Measurements from ENCODE around the gene TSGA10. TPM values are rescaled to one million over a fixed set of nuclear protein-coding genes. Genes with fewer than 3 reads are reported as not detected.
"Not testable (repeated sequence)": the region's sequence is repeated elsewhere in the genome, so short reads cannot be mapped to it uniquely, and the experiment has no call there.

The TSGA10 gene
- total and polyA plus RNA-seq, 8 donors = 3.5 to 10.1 (median 6.5) TPM

- 5 to 6% methylated on average over 17 of the region's 17 CpGs for WGBS, 2 donors
- no peaks in the 10 kb centered on the region for H3K27me3 ChIP-seq
- peak overlapping the region; percentile 83 to 94 (median 88) for H3K27ac ChIP-seq
- peak overlapping the region; percentile 68 to 96 (median 84) for H3K4me3 ChIP-seq
- H3K4me1 ChIP-seq = peaks cover 0 to 15% (median 6%) of the 10 kb centered on the region in 3 donors
- no peak for ATAC-seq
- no peaks in the 10 kb centered on the region for H3K9me3 ChIP-seq
- FAIRE-seq = no peak
- intact Hi-C loops (cut with DNase I) = no loop called here
- no peak for DNase-seq
- H3K36me3 ChIP-seq = no peaks in the 10 kb centered on the region
- TF ChIP-seq, protein P1, sequence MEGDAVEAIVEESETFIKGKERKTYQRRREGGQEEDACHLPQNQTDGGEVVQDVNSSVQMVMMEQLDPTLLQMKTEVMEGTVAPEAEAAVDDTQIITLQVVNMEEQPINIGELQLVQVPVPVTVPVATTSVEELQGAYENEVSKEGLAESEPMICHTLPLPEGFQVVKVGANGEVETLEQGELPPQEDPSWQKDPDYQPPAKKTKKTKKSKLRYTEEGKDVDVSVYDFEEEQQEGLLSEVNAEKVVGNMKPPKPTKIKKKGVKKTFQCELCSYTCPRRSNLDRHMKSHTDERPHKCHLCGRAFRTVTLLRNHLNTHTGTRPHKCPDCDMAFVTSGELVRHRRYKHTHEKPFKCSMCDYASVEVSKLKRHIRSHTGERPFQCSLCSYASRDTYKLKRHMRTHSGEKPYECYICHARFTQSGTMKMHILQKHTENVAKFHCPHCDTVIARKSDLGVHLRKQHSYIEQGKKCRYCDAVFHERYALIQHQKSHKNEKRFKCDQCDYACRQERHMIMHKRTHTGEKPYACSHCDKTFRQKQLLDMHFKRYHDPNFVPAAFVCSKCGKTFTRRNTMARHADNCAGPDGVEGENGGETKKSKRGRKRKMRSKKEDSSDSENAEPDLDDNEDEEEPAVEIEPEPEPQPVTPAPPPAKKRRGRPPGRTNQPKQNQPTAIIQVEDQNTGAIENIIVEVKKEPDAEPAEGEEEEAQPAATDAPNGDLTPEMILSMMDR (IDR thresholded peaks at IDR 0.05) = no peak
Observed at GRCh38 chr2:99140056-99140859, 14.5 kb downstream of the TSGA10 start.

DNA sequence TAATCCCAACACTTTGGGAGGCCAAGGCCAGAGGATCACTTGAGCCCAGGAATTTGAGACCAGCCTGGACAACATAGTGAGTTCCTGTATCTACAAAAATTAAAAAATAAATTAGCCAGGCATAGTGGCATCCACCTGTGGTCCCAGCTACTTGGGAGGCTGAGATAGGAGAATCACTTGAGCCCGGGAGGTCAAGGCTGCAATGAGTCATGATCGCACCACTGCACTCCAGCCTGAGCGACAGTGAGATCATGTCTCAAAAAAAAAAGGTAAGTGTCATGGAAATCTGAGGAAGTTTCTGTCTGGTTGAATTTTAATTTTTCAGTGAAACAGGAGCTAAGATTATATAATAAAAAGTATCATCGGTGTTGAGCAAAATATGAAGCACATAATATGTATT is 15.7 kb downstream of the TSGA10 start:
- TF ChIP-seq, protein P1 (IDR thresholded peaks at IDR 0.05) = no peak
- no peaks in the 10 kb centered on the region for H3K27me3 ChIP-seq
- intact Hi-C loops (cut with DNase I) = no loop called here
- no peaks in the 10 kb centered on the region for H3K9me3 ChIP-seq
- H3K27ac ChIP-seq = no peak overlapping the region
- H3K36me3 ChIP-seq = no peaks in the 10 kb centered on the region
- H3K4me1 ChIP-seq = peaks cover 0 to 15% (median 6%) of the 10 kb centered on the region in 3 donors
- DNase-seq (no peak), ATAC-seq (no peak), FAIRE-seq (no peak)
- WGBS, 2 donors = 89 to 91% methylated on average over 4 of the region's 4 CpGs
- H3K4me3 ChIP-seq = no peak overlapping the region

GRCh38 chr2:99135044-99135556 is 19.6 kb downstream of the TSGA10 start:
- WGBS, 2 donors = 89 to 92% methylated on average over 2 of the region's 2 CpGs
- H3K4me1 ChIP-seq; ATAC-seq; H3K27ac ChIP-seq; intact Hi-C loops (cut with DNase I); DNase-seq; H3K4me3 ChIP-seq; FAIRE-seq; H3K9me3 ChIP-seq; H3K27me3 ChIP-seq; H3K36me3 ChIP-seq: not testable (repeated sequence)

GRCh38 chr2:99127981-99128380 is 26.8 kb downstream of the TSGA10 start:
- Histone ChIP-seq H3K36me3 (peaks cover 0 to 8% (median 0%) of the 10 kb centered on the region in 3 donors), H3K9me3 (no peaks in the 10 kb centered on the region), H3K4me1 (no peaks in the 10 kb centered on the region), H3K27me3 (no peaks in the 10 kb centered on the region), H3K27ac (no peak overlapping the region), H3K4me3 (no peak overlapping the region)
- FAIRE-seq (no peak), ATAC-seq (no peak), DNase-seq (no peak)
- intact Hi-C loops (cut with DNase I) = no loop called here
- 94 to 98% methylated on average over 2 of the region's 2 CpGs for WGBS, 2 donors
- TF ChIP-seq, protein P1 (IDR thresholded peaks at IDR 0.05) = no peak

- intact Hi-C loops (cut with DNase I) = no loop called here
- H3K27ac ChIP-seq = no peak overlapping the region
- FAIRE-seq (no peak), DNase-seq (no peak), ATAC-seq (no peak)
- TF ChIP-seq, protein P1 (IDR thresholded peaks at IDR 0.05) = no peak
- H3K27me3 ChIP-seq = no peaks in the 10 kb centered on the region
- no peaks in the 10 kb centered on the region for H3K36me3 ChIP-seq
- no peaks in the 10 kb centered on the region for H3K4me1 ChIP-seq
- H3K9me3 ChIP-seq = no peaks in the 10 kb centered on the region
- no peak overlapping the region for H3K4me3 ChIP-seq
- 56 to 60% methylated on average over 4 of the region's 4 CpGs for WGBS, 2 donors
Observed at GRCh38 chr2:99112617-99113016, 42.1 kb downstream of the TSGA10 start.
